Measurements from ENCODE around the gene TFEC.

DNA sequence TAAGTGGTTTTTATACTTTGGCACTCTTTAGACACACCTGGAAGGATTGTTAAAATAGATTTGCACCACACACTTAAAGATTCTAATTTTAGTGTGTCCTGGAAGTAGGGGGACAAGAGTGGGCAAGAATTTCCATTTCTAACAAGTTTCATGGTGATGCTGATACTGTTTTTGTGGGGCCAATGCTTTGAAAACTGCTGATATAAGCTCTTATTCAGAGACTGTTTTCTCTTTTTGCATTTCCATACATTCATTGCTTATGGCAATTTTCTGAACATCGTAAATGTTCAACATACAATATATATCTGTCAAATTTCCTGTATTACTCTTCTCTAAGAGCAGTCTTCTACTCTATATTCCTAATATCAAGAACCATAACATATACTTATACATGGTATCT, 79.0 kb downstream of the TFEC start:
- TF ChIP-seq, protein P1, sequence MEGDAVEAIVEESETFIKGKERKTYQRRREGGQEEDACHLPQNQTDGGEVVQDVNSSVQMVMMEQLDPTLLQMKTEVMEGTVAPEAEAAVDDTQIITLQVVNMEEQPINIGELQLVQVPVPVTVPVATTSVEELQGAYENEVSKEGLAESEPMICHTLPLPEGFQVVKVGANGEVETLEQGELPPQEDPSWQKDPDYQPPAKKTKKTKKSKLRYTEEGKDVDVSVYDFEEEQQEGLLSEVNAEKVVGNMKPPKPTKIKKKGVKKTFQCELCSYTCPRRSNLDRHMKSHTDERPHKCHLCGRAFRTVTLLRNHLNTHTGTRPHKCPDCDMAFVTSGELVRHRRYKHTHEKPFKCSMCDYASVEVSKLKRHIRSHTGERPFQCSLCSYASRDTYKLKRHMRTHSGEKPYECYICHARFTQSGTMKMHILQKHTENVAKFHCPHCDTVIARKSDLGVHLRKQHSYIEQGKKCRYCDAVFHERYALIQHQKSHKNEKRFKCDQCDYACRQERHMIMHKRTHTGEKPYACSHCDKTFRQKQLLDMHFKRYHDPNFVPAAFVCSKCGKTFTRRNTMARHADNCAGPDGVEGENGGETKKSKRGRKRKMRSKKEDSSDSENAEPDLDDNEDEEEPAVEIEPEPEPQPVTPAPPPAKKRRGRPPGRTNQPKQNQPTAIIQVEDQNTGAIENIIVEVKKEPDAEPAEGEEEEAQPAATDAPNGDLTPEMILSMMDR (IDR thresholded peaks at IDR 0.05; ENCODE audit: insufficient read depth, low read length), result no peak
- TF ChIP-seq, protein P2, sequence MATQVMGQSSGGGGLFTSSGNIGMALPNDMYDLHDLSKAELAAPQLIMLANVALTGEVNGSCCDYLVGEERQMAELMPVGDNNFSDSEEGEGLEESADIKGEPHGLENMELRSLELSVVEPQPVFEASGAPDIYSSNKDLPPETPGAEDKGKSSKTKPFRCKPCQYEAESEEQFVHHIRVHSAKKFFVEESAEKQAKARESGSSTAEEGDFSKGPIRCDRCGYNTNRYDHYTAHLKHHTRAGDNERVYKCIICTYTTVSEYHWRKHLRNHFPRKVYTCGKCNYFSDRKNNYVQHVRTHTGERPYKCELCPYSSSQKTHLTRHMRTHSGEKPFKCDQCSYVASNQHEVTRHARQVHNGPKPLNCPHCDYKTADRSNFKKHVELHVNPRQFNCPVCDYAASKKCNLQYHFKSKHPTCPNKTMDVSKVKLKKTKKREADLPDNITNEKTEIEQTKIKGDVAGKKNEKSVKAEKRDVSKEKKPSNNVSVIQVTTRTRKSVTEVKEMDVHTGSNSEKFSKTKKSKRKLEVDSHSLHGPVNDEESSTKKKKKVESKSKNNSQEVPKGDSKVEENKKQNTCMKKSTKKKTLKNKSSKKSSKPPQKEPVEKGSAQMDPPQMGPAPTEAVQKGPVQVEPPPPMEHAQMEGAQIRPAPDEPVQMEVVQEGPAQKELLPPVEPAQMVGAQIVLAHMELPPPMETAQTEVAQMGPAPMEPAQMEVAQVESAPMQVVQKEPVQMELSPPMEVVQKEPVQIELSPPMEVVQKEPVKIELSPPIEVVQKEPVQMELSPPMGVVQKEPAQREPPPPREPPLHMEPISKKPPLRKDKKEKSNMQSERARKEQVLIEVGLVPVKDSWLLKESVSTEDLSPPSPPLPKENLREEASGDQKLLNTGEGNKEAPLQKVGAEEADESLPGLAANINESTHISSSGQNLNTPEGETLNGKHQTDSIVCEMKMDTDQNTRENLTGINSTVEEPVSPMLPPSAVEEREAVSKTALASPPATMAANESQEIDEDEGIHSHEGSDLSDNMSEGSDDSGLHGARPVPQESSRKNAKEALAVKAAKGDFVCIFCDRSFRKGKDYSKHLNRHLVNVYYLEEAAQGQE (IDR thresholded peaks at IDR 0.05; ENCODE audit: insufficient replicate concordance, low read depth), result no peak
- TF ChIP-seq POLR2AphosphoS5 (IDR thresholded peaks at IDR 0.05; ENCODE audit: low read depth), result no peak
- no peak for TF ChIP-seq GABPA (IDR thresholded peaks at IDR 0.05; ENCODE audit: low read depth)

Data from HL-60 (cell line).